ENCODE results near the gene SNAPIN.

Gene SNAPIN

DNA sequence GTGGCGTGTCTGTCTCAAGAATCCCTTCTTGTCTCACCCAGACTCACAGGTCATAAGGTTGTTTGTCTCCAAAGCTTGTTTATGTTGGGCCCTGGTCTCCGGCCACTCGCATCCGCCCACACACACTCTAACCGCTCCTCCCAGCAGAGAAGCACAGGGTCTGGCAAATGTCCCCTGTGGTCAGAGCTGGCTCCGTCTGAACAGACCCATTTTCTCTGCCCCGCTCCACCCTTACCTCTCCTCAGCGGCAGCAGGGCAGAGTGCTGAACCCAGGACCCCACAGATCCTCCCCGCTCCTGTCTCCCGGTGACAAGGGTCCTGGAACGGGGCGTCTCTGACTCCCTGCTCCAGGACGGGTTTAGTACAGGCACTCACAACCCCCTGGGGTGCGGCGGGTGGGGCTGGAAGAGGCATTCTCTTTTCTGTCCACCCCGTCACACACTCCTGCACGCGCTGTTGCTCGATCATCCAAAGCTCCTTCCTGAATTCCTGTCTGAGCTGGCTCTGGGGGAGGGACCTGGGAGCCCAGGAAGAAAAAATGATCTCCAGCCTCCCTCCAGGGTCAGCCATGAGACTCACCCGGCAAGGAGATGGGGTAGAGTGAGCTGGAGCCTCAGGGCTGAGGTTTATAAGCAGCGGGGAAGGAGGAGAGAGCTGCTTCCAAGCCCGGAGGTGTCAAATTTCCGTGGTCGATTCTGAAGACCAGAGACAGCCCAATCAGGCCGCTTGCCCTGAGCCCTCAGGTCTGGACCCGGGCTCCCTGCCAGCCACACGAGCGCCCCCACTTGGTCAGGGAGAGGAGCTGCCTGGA, 31.4 kb upstream of the SNAPIN start, which contains the start of gene S100A13:
TSS of gene S100A13 (minus strand) at position 602 of the 811 bp plus-strand sequence. CDS start 1,033 bp downstream, outside the sequence.
- Histone ChIP-seq H3K27me3 (ENCODE audit: insufficient read depth, insufficient read length) (no peaks in the 10 kb centered on the region), H3K4me3 (ENCODE audit: insufficient read length, low read depth) (peak within 1 kb of the TSS; percentile 75), H3K4me1 (ENCODE audit: insufficient read depth, insufficient read length) (peaks cover 34% of the 10 kb centered on the region), H3K36me3 (ENCODE audit: insufficient read depth, insufficient read length, low read length) (peaks cover 44% of the 10 kb centered on the region), H3K9me3 (ENCODE audit: insufficient read depth, low read length) (no peaks in the 10 kb centered on the region), H3K9ac (ENCODE audit: insufficient read length, low read depth) (peak within 1 kb of the TSS; percentile 91)
- peak; percentile 99 for DNase-seq (ENCODE audit: low read depth, low spot score)
- TF ChIP-seq ZNF274 (IDR thresholded peaks at IDR 0.05; ENCODE audit: low read depth, low read length) (no peak), YY1 (IDR thresholded peaks at IDR 0.05; ENCODE audit: insufficient read depth, insufficient read length) (peak; percentile 20), SUZ12 (IDR thresholded peaks at IDR 0.05; ENCODE audit: extremely low read depth, insufficient read depth, insufficient read length) (no peak)

DNA sequence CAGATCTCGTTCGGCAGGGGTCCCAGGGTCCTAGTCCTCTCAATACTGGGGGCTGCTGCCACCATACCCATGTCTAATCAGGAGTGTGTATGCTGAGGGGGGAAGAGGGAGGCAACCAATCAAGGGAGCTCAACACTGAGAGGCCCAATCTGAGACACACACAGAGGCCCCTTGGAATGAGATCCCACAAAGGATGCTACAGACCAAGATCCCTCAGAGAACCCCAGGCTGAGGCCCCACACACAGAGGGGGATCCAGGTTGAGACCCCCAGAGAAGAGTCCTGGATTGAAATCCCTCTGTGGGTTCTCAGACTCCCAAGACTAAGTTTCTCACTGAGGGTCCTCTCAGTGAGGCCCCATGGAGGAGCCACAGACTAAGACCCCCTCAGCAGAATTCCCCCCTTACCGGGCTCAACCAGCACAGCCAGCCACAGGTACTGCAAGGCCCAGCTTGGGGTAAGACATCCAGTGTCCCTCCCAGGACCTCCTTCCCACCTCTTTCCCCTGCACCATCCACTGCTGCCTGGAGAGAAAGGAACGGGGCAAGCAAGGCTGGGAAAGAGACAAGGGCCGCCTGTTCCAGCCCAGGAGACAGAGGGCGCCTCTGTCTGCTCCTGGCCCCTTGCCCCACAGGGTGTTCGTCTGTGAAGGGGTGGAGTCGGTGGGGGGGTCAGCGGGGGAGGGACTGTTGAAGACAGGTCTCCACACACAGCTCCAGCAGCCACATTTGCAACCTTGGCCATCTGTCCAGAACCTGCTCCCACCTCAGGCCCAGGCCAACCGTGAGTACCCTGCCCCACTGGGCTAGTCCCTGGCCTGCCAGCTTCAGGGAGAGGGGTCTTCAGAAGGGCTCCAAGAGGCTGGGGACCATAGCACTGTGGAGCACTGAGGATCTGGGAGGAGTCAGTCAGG, 30.5 kb upstream of the SNAPIN start, which contains the start of gene S100A1:
TSS of gene S100A1 (plus strand) at position 720 of the 912 bp plus-strand sequence. CDS start 2,088 bp downstream, outside the sequence.
- TF ChIP-seq SUZ12 (IDR thresholded peaks at IDR 0.05; ENCODE audit: extremely low read depth, insufficient read depth, insufficient read length) = no peak
- no peak for TF ChIP-seq YY1 (IDR thresholded peaks at IDR 0.05; ENCODE audit: insufficient read depth, insufficient read length)
- TF ChIP-seq ZNF274 (IDR thresholded peaks at IDR 0.05; ENCODE audit: low read depth, low read length) = no peak
- no peak for DNase-seq (ENCODE audit: low read depth, low spot score)
- Histone ChIP-seq H3K9me3 (ENCODE audit: insufficient read depth, low read length) (no peaks in the 10 kb centered on the region), H3K4me1 (ENCODE audit: insufficient read depth, insufficient read length) (peaks cover 34% of the 10 kb centered on the region), H3K9ac (ENCODE audit: insufficient read length, low read depth) (peak within 1 kb of the TSS; percentile 91), H3K36me3 (ENCODE audit: insufficient read depth, insufficient read length, low read length) (peaks cover 39% of the 10 kb centered on the region), H3K27me3 (ENCODE audit: insufficient read depth, insufficient read length) (no peaks in the 10 kb centered on the region), H3K4me3 (ENCODE audit: insufficient read length, low read depth) (peak within 1 kb of the TSS; percentile 75)

DNA sequence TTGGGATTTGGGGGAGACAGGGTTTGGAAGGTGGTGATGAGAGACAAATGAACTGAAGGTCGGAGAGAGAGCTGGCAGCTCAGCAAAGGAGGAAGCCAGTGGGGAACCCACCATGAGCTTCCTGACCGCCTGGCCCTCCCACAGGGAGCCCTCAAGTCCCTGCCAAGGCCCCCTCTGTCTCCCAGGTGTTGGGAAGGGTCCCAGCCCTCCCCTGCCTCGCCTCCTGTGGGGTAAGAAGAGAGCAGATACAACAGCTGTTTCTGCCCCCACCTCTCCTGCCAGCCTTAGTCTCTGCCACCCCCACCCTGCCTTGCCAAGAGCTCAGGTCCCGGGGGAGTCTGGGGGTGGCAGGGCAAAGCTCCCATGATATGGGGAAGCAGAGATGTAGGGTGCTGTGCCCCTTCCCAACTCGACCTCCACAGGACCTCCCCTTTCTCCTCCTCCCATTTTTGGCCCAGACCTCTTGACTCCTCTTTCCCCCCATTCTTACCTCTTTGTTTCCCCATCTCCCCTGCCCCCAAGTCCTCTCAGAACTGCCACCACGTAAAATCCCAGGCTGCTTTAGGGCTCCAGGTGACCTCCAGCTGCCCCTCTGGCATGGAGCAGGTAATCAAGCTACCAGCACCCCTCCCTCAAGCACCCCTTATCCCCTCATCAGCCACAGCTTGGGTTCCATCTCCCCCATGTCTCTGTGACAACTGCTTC, 29.7 kb upstream of the SNAPIN start:
- no peaks in the 10 kb centered on the region for H3K27me3 ChIP-seq (ENCODE audit: insufficient read depth, insufficient read length)
- no peak overlapping the region for H3K4me3 ChIP-seq (ENCODE audit: insufficient read length, low read depth)
- H3K4me1 ChIP-seq (ENCODE audit: insufficient read depth, insufficient read length) = peaks cover 34% of the 10 kb centered on the region
- H3K9me3 ChIP-seq (ENCODE audit: insufficient read depth, low read length) = no peaks in the 10 kb centered on the region
- TF ChIP-seq YY1 (IDR thresholded peaks at IDR 0.05; ENCODE audit: insufficient read depth, insufficient read length) = no peak
- TF ChIP-seq ZNF274 (IDR thresholded peaks at IDR 0.05; ENCODE audit: low read depth, low read length) = no peak
- TF ChIP-seq SUZ12 (IDR thresholded peaks at IDR 0.05; ENCODE audit: extremely low read depth, insufficient read depth, insufficient read length) = no peak
- peak overlapping the region; percentile 24 for H3K9ac ChIP-seq (ENCODE audit: insufficient read length, low read depth)
- no peak for DNase-seq (ENCODE audit: low read depth, low spot score)
- peaks cover 34% of the 10 kb centered on the region for H3K36me3 ChIP-seq (ENCODE audit: insufficient read depth, insufficient read length, low read length)

DNA sequence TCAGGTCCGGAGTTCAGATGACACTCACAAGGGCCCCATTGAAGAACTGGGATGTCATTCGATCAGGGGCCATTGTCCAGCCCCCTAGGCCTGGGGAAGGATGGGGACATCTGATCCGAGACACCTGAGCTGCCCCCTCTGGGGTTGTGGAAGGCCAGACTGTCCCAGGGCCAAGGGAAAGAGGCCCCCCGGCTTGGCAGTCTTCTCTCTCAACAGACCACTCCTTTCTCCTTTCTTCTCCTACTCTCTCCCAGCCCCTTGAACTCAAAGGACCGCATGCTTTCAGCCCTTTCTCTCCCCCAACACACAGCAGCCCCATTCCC, 29.2 kb upstream of the SNAPIN start:
- no peak for TF ChIP-seq YY1 (IDR thresholded peaks at IDR 0.05; ENCODE audit: insufficient read depth, insufficient read length)
- TF ChIP-seq ZNF274 (IDR thresholded peaks at IDR 0.05; ENCODE audit: low read depth, low read length) = no peak
- TF ChIP-seq SUZ12 (IDR thresholded peaks at IDR 0.05; ENCODE audit: extremely low read depth, insufficient read depth, insufficient read length) = no peak
- Histone ChIP-seq H3K9ac (ENCODE audit: insufficient read length, low read depth) (no peak overlapping the region), H3K9me3 (ENCODE audit: insufficient read depth, low read length) (no peaks in the 10 kb centered on the region), H3K27me3 (ENCODE audit: insufficient read depth, insufficient read length) (no peaks in the 10 kb centered on the region), H3K36me3 (ENCODE audit: insufficient read depth, insufficient read length, low read length) (peaks cover 29% of the 10 kb centered on the region), H3K4me1 (ENCODE audit: insufficient read depth, insufficient read length) (peaks cover 34% of the 10 kb centered on the region), H3K4me3 (ENCODE audit: insufficient read length, low read depth) (no peak overlapping the region)
- no peak for DNase-seq (ENCODE audit: low read depth, low spot score)

DNA sequence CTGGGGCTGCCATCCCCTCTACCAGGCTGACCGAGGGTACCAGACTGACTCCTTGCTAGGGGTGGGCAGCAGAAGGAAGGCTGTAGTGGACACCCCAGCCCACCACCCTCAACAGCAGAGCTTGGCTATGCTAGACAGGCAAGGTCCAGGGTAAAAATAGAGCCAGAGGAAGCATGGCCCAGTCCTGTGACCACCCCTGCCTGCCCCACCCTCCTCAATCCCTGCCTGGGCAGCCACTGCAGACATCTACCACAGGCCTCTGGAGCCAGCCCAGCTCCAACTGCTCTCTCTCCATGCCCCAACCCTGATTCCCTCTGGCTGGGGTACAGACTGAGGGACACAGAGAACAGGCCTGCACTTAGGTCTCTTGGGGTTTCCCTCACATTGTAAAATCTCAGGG, 28.5 kb upstream of the SNAPIN start:
- no peak for TF ChIP-seq SUZ12 (IDR thresholded peaks at IDR 0.05; ENCODE audit: extremely low read depth, insufficient read depth, insufficient read length)
- no peak for TF ChIP-seq ZNF274 (IDR thresholded peaks at IDR 0.05; ENCODE audit: low read depth, low read length)
- no peak for TF ChIP-seq YY1 (IDR thresholded peaks at IDR 0.05; ENCODE audit: insufficient read depth, insufficient read length)
- Histone ChIP-seq H3K27me3 (ENCODE audit: insufficient read depth, insufficient read length) (no peaks in the 10 kb centered on the region), H3K9me3 (ENCODE audit: insufficient read depth, low read length) (no peaks in the 10 kb centered on the region), H3K4me1 (ENCODE audit: insufficient read depth, insufficient read length) (peaks cover 34% of the 10 kb centered on the region), H3K4me3 (ENCODE audit: insufficient read length, low read depth) (no peak overlapping the region), H3K36me3 (ENCODE audit: insufficient read depth, insufficient read length, low read length) (peaks cover 24% of the 10 kb centered on the region), H3K9ac (ENCODE audit: insufficient read length, low read depth) (peak overlapping the region; percentile 24)
- DNase-seq (ENCODE audit: low read depth, low spot score) = no peak

DNA sequence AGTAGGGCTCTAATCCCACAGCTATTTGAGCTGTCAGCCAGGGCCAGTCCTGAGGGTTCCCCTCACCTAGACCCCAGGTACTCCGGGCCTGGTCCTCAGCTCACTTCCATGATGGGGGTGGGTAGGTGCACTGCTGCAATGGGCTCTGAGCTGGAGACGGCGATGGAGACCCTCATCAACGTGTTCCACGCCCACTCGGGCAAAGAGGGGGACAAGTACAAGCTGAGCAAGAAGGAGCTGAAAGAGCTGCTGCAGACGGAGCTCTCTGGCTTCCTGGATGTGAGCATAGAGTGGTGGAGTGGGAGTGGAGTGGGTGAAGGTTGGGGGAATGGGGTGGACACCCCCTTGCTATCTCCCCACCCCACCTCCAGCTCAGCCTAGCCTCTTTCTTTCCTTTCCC, 28.1 kb upstream of the SNAPIN start:
- H3K4me3 ChIP-seq (ENCODE audit: insufficient read length, low read depth) = no peak overlapping the region
- H3K4me1 ChIP-seq (ENCODE audit: insufficient read depth, insufficient read length) = peaks cover 34% of the 10 kb centered on the region
- H3K9me3 ChIP-seq (ENCODE audit: insufficient read depth, low read length) = no peaks in the 10 kb centered on the region
- DNase-seq (ENCODE audit: low read depth, low spot score) = no peak
- H3K9ac ChIP-seq (ENCODE audit: insufficient read length, low read depth) = no peak overlapping the region
- no peaks in the 10 kb centered on the region for H3K27me3 ChIP-seq (ENCODE audit: insufficient read depth, insufficient read length)
- peaks cover 24% of the 10 kb centered on the region for H3K36me3 ChIP-seq (ENCODE audit: insufficient read depth, insufficient read length, low read length)
- TF ChIP-seq YY1 (IDR thresholded peaks at IDR 0.05; ENCODE audit: insufficient read depth, insufficient read length) (no peak), SUZ12 (IDR thresholded peaks at IDR 0.05; ENCODE audit: extremely low read depth, insufficient read depth, insufficient read length) (no peak), ZNF274 (IDR thresholded peaks at IDR 0.05; ENCODE audit: low read depth, low read length) (no peak)
